Breast epithelium (tissue), 4 donors: Measurements from ENCODE around the gene NAALADL1. TPM values are rescaled to one million over a fixed set of nuclear protein-coding genes. Genes with fewer than 3 reads are reported as not detected.

Experiments
- DNase-seq, 2 donors: peaks; one replicate each; pipeline ENCODE4 v3.0.0-alpha.2; 2019; ENCODE audit warnings: low spot score in 2 of 2
- H3K27ac ChIP-seq, 2 donors: fragments of 200-600 bp; sonication (generic) in 1 of 2; one replicate each; pipeline ENCODE4 v1.5.1; 2016 to 2019; ENCODE audit warnings: mild to moderate bottlenecking in 1 of 2
- H3K27me3 ChIP-seq, 2 donors: fragments of 200-600 bp; sonication (generic) in 1 of 2; one replicate each; pipeline versions ENCODE4 v1.5.1 to v1.6.0; 2017 to 2019; ENCODE audit warnings: control low read depth in 1 of 2, mild to moderate bottlenecking in 1 of 2
- H3K36me3 ChIP-seq: fragments of 200-600 bp; one replicate; pipeline ENCODE4 v1.5.1; 2019
- H3K4me1 ChIP-seq, 2 donors: fragments of 200-600 bp; sonication (generic); one replicate each; pipeline ENCODE4 v1.5.1; 2016 to 2019; ENCODE audit warnings: control low read depth in 1 of 2
- H3K4me3 ChIP-seq, 3 donors: fragments of 200-600 bp; sonication (generic); 1 replicate in 2 of 3; 2 replicates in 1 of 3; pipeline ENCODE4 v1.5.1; 2016 to 2019; ENCODE audit warnings: mild to moderate bottlenecking in 3 of 3, moderate library complexity in 2 of 3
- H3K9me3 ChIP-seq, 2 donors: fragments of 200-600 bp; sonication (generic) in 1 of 2; one replicate each; pipeline ENCODE4 v1.5.1; 2016 to 2019; ENCODE audit warnings: control low read depth in 1 of 2
- CTCF ChIP-seq, 3 donors: fragments of 450-650 bp; IDR thresholded peaks; one replicate each; pipeline ENCODE4 v1.5.1; 2016 to 2017; ENCODE audit warnings: antibody characterized with exemption in 3 of 3, mild to moderate bottlenecking in 3 of 3, moderate library complexity in 3 of 3
- POLR2A ChIP-seq: fragments of 450-650 bp; IDR thresholded peaks from one replicate; pipeline ENCODE4 v1.6.1; 2016; ENCODE audit warnings: antibody characterized with exemption, mild to moderate bottlenecking, moderate library complexity
- POLR2AphosphoS5 ChIP-seq, 3 donors: sonication (generic); formaldehyde crosslinking; IDR thresholded peaks; one replicate each; pipeline ENCODE4 v1.6.1; 2017; ENCODE audit warnings: antibody characterized with exemption in 3 of 3
- intact Hi-C: fragments of 100-400 bp; cut with DNase I; formaldehyde crosslinking; loops from one replicate; pipeline ENCODE4 v1.15.1; 2023; ENCODE audit warnings: low total_unique reads
- total RNA-seq, 3 donors: library from RNA; depleted of rRNA; stranded (reverse); fragments of >200 nt; gene quantifications; one replicate each; pipeline ENCODE4 v1.1.0, GENCODE V29; 2016

NAALADL1 gene
- total RNA-seq, 3 donors from 2014 or later = 15.5 to 28.8 (median 19.2) TPM

- H3K27me3 ChIP-seq = no peaks in the 10 kb centered on the region
- H3K9me3 ChIP-seq = no peaks in the 10 kb centered on the region
These were observed 17.3 kb downstream of the NAALADL1 start, which contains the start of gene SAC3D1 for GRCh38 chr11:65040847-65041622. Gene SAC3D1 (plus strand): TSS chr11:65041210. CDS start chr11:65041293, 83 bp downstream.

GRCh38 chr11:65040520-65040846 lies 17.9 kb downstream of the NAALADL1 start:
- DNase-seq = no peak
- Histone ChIP-seq H3K4me1 (peaks cover 0 to 5% of the 10 kb centered on the region in 2 donors), H3K27me3 (no peaks in the 10 kb centered on the region), H3K9me3 (no peaks in the 10 kb centered on the region), H3K27ac (peak overlapping the region; percentile 93), H3K4me3 (peak overlapping the region; percentile 63 to 85 (median 65)), H3K36me3 (no peaks in the 10 kb centered on the region)
- TF ChIP-seq POLR2AphosphoS5 (IDR thresholded peaks at IDR 0.05) (no peak), CTCF (IDR thresholded peaks at IDR 0.05) (no peak)
- intact Hi-C loops = no loop called here

More at GRCh38 chr11:65040847-65041622, 17.3 kb downstream of the NAALADL1 start, which contains the start of gene SAC3D1:
- DNase-seq = peak; percentile 82 to 83
- Histone ChIP-seq H3K4me3 (peak within 1 kb of the TSS; percentile 63 to 85 (median 65)), H3K27ac (peak within 1 kb of the TSS; percentile 93), H3K36me3 (no peaks in the 10 kb centered on the region), H3K4me1 (peaks cover 0 to 5% of the 10 kb centered on the region in 2 donors)
- intact Hi-C loops = no loop called here
- TF ChIP-seq POLR2AphosphoS5 (IDR thresholded peaks at IDR 0.05) = peak in 2 of 3 donors; percentile 9 to 52
- TF ChIP-seq CTCF (IDR thresholded peaks at IDR 0.05) = no peak

- H3K27ac ChIP-seq = peak overlapping the region in 1 of 2 donors; percentile 21
- H3K9me3 ChIP-seq = no peaks in the 10 kb centered on the region
- no peak overlapping the region for H3K4me3 ChIP-seq
- no peaks in the 10 kb centered on the region for H3K27me3 ChIP-seq
- H3K36me3 ChIP-seq = no peaks in the 10 kb centered on the region
- no peak for TF ChIP-seq POLR2AphosphoS5 (IDR thresholded peaks at IDR 0.05)
- TF ChIP-seq CTCF (IDR thresholded peaks at IDR 0.05) = no peak
- H3K4me1 ChIP-seq = peaks cover 0 to 3% of the 10 kb centered on the region in 2 donors
- peak in 1 of 2 donors; percentile 72 for DNase-seq
- intact Hi-C loops = no loop called here
These were observed 21.4 kb downstream of the NAALADL1 start for GRCh38 chr11:65036931-65037330.

GRCh38 chr11:65035579-65035978 lies 22.8 kb downstream of the NAALADL1 start:
- H3K27ac ChIP-seq = no peak overlapping the region
- intact Hi-C loops = no loop called here
- H3K4me1 ChIP-seq = no peaks in the 10 kb centered on the region
- H3K4me3 ChIP-seq = no peak overlapping the region
- no peak for DNase-seq
- H3K9me3 ChIP-seq = no peaks in the 10 kb centered on the region
- no peaks in the 10 kb centered on the region for H3K27me3 ChIP-seq
- H3K36me3 ChIP-seq = no peaks in the 10 kb centered on the region
- TF ChIP-seq POLR2A (no peak), CTCF (IDR thresholded peaks at IDR 0.05) (no peak), POLR2AphosphoS5 (IDR thresholded peaks at IDR 0.05) (no peak)

GRCh38 chr11:65034423-65034822 lies 23.9 kb downstream of the NAALADL1 start:
- no peaks in the 10 kb centered on the region for H3K4me1 ChIP-seq
- intact Hi-C loops = no loop called here
- H3K4me3 ChIP-seq = no peak overlapping the region
- H3K27ac ChIP-seq = no peak overlapping the region
- TF ChIP-seq POLR2AphosphoS5 (IDR thresholded peaks at IDR 0.05) = no peak
- no peak for TF ChIP-seq POLR2A
- no peak for TF ChIP-seq CTCF (IDR thresholded peaks at IDR 0.05)
- no peaks in the 10 kb centered on the region for H3K36me3 ChIP-seq
- DNase-seq = no peak
- H3K9me3 ChIP-seq = no peaks in the 10 kb centered on the region
- no peaks in the 10 kb centered on the region for H3K27me3 ChIP-seq
